ENCODE measurements around the gene FANCC.

Gene FANCC

DNA sequence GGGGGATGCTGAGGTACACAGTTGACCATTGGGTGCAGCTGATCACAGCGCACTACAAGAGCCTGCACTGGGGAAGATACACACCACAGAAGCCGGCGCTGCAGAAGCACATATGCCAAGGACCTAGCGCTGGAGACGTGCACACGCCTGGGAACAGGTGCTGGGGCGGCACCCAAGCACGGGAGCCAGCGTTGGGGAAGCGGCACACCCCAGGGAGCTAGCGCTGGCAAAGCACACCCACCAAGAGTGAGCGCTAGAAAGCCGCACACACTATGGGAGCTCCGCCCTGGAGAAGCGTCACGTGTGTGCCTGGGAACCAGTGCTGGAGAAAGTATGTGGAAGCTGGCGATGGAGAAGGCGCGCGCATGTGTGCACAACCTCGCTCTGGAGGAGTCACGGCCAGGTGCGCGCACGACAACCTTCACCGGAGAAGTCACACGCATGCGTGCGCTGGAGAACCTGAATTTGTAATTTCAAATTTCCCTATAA lies 4.5 kb downstream of the FANCC start:
- CTCF ChIA-PET = no interaction called here
- peak; percentile 74 for DNase-seq (ENCODE audit: extremely low spot score)
- POLR2A ChIA-PET = no interaction called here
- no peak for TF ChIP-seq TARDBP (IDR thresholded peaks at IDR 0.05)
- peak; percentile 79 for TF ChIP-seq L3MBTL2 (conservative IDR thresholded peaks at IDR 0.05)
- no peak for TF ChIP-seq ARNT (IDR thresholded peaks at IDR 0.05)

DNA sequence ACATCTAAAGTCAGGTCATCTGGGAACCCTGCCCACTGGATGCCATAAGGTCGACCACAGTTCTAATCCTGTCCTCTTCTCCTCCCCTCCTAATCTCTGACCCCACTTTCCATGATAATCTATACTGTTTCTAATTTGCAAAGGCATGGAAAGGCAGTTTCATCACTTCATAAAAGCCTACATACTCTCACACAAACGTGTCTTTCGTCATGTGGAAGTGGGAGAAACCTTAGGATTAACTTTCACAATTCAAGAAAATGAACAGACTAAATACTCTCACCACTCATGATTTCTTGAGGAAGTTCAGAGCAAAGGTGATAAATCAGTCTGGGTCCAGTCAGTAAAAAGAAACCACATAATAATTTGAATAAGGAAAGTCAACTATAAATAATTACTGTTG lies 5.5 kb downstream of the FANCC start:
- ChIA-PET CTCF (no interaction called here), POLR2A (no interaction called here)
- no peak for DNase-seq (ENCODE audit: extremely low spot score)
- TF ChIP-seq TARDBP (IDR thresholded peaks at IDR 0.05) (no peak), CTBP1 (IDR thresholded peaks at IDR 0.05; ENCODE audit: borderline replicate concordance) (no peak), HDGF (IDR thresholded peaks at IDR 0.05; ENCODE audit: borderline replicate concordance) (no peak), ELF4 (IDR thresholded peaks at IDR 0.05) (no peak), FOXK2 (IDR thresholded peaks at IDR 0.05) (no peak), FOXM1 (IDR thresholded peaks at IDR 0.05; ENCODE audit: borderline replicate concordance) (no peak), BHLHE40 (IDR thresholded peaks at IDR 0.05; ENCODE audit: borderline replicate concordance) (no peak), L3MBTL2 (conservative IDR thresholded peaks at IDR 0.05) (no peak), ZNF384 (IDR thresholded peaks at IDR 0.05) (no peak), NFRKB (IDR thresholded peaks at IDR 0.05) (no peak), SUZ12 (IDR thresholded peaks at IDR 0.05) (no peak), ARNT (IDR thresholded peaks at IDR 0.05) (no peak), SP1 (IDR thresholded peaks at IDR 0.05) (no peak), LEF1 (IDR thresholded peaks at IDR 0.05; ENCODE audit: borderline replicate concordance) (no peak), FOXA1 (IDR thresholded peaks at IDR 0.05) (no peak)
- TF ChIP-seq, protein P1, sequence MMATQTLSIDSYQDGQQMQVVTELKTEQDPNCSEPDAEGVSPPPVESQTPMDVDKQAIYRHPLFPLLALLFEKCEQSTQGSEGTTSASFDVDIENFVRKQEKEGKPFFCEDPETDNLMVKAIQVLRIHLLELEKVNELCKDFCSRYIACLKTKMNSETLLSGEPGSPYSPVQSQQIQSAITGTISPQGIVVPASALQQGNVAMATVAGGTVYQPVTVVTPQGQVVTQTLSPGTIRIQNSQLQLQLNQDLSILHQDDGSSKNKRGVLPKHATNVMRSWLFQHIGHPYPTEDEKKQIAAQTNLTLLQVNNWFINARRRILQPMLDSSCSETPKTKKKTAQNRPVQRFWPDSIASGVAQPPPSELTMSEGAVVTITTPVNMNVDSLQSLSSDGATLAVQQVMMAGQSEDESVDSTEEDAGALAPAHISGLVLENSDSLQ (IDR thresholded peaks at IDR 0.05) = no peak

DNA sequence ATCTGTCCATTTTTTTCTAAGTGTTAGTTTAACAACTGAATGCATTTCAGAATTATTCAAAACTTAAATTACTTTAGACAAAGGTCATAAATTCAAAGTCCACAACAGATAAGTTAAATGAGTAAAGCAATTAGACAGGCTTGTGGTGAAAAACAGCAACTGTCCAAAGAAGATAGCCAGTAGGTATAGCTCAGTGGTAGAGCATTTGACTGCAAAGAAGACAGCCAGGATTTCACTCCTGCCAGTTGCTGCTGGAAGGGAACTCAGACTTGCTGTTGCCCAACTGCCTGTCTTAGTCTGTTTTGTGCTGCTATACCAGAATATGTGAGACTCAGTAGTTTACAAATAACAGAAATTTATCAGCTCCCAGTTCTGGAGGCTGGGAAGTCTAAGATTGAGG lies 10.0 kb downstream of the FANCC start:
- no peak for DNase-seq (ENCODE audit: extremely low spot score)
- TF ChIP-seq NFRKB (IDR thresholded peaks at IDR 0.05) = no peak
- no peak for TF ChIP-seq FOXK2 (IDR thresholded peaks at IDR 0.05)
- TF ChIP-seq SP1 (IDR thresholded peaks at IDR 0.05) = no peak
- TF ChIP-seq HDGF (IDR thresholded peaks at IDR 0.05; ENCODE audit: borderline replicate concordance) = no peak
- POLR2A ChIA-PET = no interaction called here
- CTCF ChIA-PET = no interaction called here

DNA sequence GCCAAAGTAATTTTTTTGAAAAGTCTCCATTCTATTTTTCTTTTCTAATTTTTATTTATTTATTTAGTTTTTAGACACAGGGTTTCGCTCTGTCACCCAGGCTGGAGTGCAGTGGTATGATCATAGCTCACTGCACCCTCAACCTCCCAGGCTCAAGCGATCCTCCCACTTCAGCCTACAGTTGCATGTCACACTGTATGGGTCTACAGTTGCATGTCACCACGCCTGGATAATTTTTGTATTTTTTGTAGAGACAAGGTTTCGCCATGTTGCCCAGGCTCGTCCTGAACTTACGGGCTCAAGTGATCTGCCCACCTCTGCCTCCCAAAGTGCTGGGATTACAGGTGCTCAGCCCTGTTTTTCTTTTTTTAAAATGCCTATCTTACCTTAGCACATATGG lies 10.7 kb downstream of the FANCC start:
- CTCF ChIA-PET = no interaction called here
- TF ChIP-seq ARNT (IDR thresholded peaks at IDR 0.05) (no peak), BHLHE40 (IDR thresholded peaks at IDR 0.05; ENCODE audit: borderline replicate concordance) (no peak), SP1 (IDR thresholded peaks at IDR 0.05) (no peak), FOXM1 (IDR thresholded peaks at IDR 0.05; ENCODE audit: borderline replicate concordance) (no peak), LEF1 (IDR thresholded peaks at IDR 0.05; ENCODE audit: borderline replicate concordance) (no peak), SUZ12 (IDR thresholded peaks at IDR 0.05) (no peak), HDGF (IDR thresholded peaks at IDR 0.05; ENCODE audit: borderline replicate concordance) (no peak), NFRKB (IDR thresholded peaks at IDR 0.05) (no peak), CTBP1 (IDR thresholded peaks at IDR 0.05; ENCODE audit: borderline replicate concordance) (no peak), ELF4 (IDR thresholded peaks at IDR 0.05) (no peak), FOXA1 (IDR thresholded peaks at IDR 0.05) (no peak), ZNF384 (IDR thresholded peaks at IDR 0.05) (no peak), L3MBTL2 (conservative IDR thresholded peaks at IDR 0.05) (no peak), FOXK2 (IDR thresholded peaks at IDR 0.05) (no peak), TARDBP (IDR thresholded peaks at IDR 0.05) (no peak)
- TF ChIP-seq, protein P1 (IDR thresholded peaks at IDR 0.05) = no peak
- POLR2A ChIA-PET = no interaction called here
- no peak for DNase-seq (ENCODE audit: extremely low spot score)

DNA sequence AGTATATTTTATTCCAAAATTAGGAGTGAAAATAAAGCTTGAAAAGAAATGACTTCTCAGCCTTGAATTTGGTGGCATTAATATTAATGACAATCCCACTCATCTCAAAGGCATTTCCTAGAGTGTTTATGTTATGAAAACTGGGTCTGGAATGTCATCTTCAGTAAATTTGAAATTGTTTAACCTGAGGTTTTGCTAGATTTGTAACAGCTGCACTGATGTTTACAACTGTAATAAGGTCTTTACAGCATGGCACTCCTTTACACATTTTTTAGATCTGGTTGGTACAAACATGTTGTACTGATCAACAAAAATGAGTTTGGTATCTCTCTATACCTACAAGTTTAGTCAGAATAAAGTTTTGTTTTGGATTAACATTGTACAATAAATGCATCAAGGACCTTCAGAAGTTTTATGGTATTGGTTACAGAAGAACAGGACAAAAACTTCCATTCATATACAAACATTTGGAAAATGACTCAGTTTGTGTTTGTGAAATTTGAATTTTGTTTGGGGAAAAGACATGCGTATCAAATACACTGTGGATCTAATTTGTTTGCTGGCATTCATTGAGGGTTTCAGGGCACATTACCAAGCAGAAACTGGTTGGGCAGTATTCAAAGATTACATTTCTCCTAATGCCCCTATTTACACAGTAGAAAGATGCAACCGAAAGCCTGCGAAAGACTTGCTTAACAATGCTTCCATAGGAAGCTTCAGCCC lies 11.6 kb downstream of the FANCC start:
- ChIA-PET POLR2A (no interaction called here), CTCF (no interaction called here)
- no peak for DNase-seq (ENCODE audit: extremely low spot score)

DNA sequence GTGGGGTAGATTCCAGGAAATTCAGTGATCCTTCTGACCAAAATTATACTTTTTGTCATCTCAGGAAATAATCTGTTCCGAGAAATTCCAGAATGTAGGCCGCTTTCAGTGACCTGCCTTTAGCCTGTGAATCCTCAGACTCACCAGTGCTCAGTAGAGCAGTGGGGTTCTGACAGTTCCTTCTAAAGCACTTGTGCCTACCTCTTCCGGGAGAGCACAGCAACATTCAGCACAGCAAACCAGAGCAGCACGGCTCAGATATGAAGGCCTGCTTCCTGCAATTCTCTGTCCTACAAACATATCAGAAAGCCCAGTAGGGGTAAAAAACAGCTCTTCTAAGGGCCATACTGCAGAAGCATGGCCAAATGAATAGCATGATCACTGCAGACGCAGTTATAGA lies 15.0 kb downstream of the FANCC start:
- DNase-seq (ENCODE audit: extremely low spot score) = no peak
- POLR2A ChIA-PET = no interaction called here
- no peak for TF ChIP-seq ELF4 (IDR thresholded peaks at IDR 0.05)
- no peak for TF ChIP-seq ARNT (IDR thresholded peaks at IDR 0.05)
- no peak for TF ChIP-seq SUZ12 (IDR thresholded peaks at IDR 0.05)
- TF ChIP-seq NFRKB (IDR thresholded peaks at IDR 0.05) = no peak
- TF ChIP-seq TARDBP (IDR thresholded peaks at IDR 0.05) = no peak
- TF ChIP-seq, protein P1 (IDR thresholded peaks at IDR 0.05) = no peak
- no peak for TF ChIP-seq FOXM1 (IDR thresholded peaks at IDR 0.05; ENCODE audit: borderline replicate concordance)
- TF ChIP-seq HDGF (IDR thresholded peaks at IDR 0.05; ENCODE audit: borderline replicate concordance) = no peak
- no peak for TF ChIP-seq ZNF384 (IDR thresholded peaks at IDR 0.05)
- no peak for TF ChIP-seq LEF1 (IDR thresholded peaks at IDR 0.05; ENCODE audit: borderline replicate concordance)
- TF ChIP-seq FOXA1 (IDR thresholded peaks at IDR 0.05) = no peak
- no peak for TF ChIP-seq CTBP1 (IDR thresholded peaks at IDR 0.05; ENCODE audit: borderline replicate concordance)
- TF ChIP-seq SP1 (IDR thresholded peaks at IDR 0.05) = no peak
- no peak for TF ChIP-seq L3MBTL2 (conservative IDR thresholded peaks at IDR 0.05)
- TF ChIP-seq BHLHE40 (IDR thresholded peaks at IDR 0.05; ENCODE audit: borderline replicate concordance) = no peak
- no peak for TF ChIP-seq FOXK2 (IDR thresholded peaks at IDR 0.05)
- CTCF ChIA-PET = no interaction called here

More for the DNA sequence above, 11.6 kb downstream of the FANCC start:
- TF ChIP-seq CTBP1 (IDR thresholded peaks at IDR 0.05; ENCODE audit: borderline replicate concordance) (no peak), BHLHE40 (IDR thresholded peaks at IDR 0.05; ENCODE audit: borderline replicate concordance) (no peak), SP1 (IDR thresholded peaks at IDR 0.05) (no peak), TARDBP (IDR thresholded peaks at IDR 0.05) (no peak), L3MBTL2 (conservative IDR thresholded peaks at IDR 0.05) (no peak), FOXM1 (IDR thresholded peaks at IDR 0.05; ENCODE audit: borderline replicate concordance) (no peak), SUZ12 (IDR thresholded peaks at IDR 0.05) (no peak), FOXK2 (IDR thresholded peaks at IDR 0.05) (no peak), ARNT (IDR thresholded peaks at IDR 0.05) (no peak), ZNF384 (IDR thresholded peaks at IDR 0.05) (no peak), NFRKB (IDR thresholded peaks at IDR 0.05) (no peak)

All from HEK293T (cell line).